ENCODE results near the gene A1CF. TPM values are rescaled to one million over a fixed set of nuclear protein-coding genes. Genes with fewer than 3 reads are reported as not detected.

A1CF gene
- total RNA-seq, 1 donor, result not detected

GRCh38 chr10:50851884-50852671, 33.3 kb downstream of the A1CF start:
- no peak for TF ChIP-seq CTCF (IDR thresholded peaks at IDR 0.05; ENCODE audit: insufficient read depth, low read length)
- no peak for DNase-seq (ENCODE audit: low read depth)
- no peak overlapping the region for H3K4me3 ChIP-seq (ENCODE audit: low read depth, low read length)

DNA sequence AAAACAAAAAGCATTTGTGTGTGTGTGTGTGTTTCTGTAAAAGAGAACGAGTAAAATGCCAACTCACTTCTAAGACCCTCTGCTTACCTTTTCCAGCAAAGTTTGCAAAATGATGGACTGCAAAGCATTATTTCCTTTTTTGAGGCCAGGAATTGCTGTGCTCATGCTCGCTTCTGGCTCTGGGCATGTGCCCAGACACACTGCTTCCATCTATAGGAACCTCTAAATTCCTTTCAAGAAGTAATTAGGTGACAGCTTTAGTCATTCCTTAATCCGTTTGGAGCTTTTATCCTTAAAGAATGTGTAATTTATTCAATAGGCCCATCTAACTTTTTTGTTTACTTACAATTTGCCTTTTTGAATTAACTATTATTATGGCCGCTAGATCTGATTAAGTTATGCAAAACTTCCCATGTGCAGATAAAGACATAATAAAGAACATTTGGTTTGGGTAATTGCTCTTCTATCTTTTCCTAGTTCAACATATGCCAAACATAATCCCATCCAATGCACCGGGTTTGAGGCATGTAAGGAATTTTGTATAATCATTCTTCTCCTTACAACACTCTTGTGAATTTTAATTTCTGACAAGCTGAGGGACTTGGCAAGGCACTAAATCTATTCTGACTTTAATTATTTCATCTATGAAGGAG, 34.7 kb downstream of the A1CF start:
- TF ChIP-seq CTCF (IDR thresholded peaks at IDR 0.05; ENCODE audit: insufficient read depth, low read length), result no peak
- DNase-seq (ENCODE audit: low read depth), result peak; percentile 4
- no peak overlapping the region for H3K4me3 ChIP-seq (ENCODE audit: low read depth, low read length)

DNA sequence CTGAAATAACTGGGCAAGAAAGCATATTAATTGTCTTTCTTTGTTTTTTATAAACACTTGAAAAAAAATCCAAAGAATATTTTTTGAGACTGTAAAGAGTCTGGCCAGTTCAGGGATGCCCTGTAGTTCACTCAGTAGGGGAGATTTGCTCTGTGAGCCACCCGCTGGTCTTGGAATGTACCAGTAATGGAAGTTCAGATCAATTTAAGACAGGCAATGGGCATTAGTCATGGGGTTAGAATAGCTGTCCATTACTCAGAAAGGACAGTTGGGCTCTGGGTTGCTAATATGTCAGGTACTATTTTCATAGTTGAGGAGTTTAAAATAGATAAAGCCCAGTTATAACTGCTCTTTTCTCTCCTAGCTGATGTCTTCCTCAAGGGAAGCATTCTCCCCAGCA, 38.7 kb downstream of the A1CF start:
- DNase-seq (ENCODE audit: low read depth), result no peak
- no peak overlapping the region for H3K4me3 ChIP-seq (ENCODE audit: low read depth, low read length)
- no peak for TF ChIP-seq CTCF (IDR thresholded peaks at IDR 0.05; ENCODE audit: insufficient read depth, low read length)

- no peak for DNase-seq (ENCODE audit: low read depth)
- TF ChIP-seq CTCF (IDR thresholded peaks at IDR 0.05; ENCODE audit: insufficient read depth, low read length), result no peak
- no peak overlapping the region for H3K4me3 ChIP-seq (ENCODE audit: low read depth, low read length)
Observed at GRCh38 chr10:50837095-50837494, 48.3 kb downstream of the A1CF start.

DNA sequence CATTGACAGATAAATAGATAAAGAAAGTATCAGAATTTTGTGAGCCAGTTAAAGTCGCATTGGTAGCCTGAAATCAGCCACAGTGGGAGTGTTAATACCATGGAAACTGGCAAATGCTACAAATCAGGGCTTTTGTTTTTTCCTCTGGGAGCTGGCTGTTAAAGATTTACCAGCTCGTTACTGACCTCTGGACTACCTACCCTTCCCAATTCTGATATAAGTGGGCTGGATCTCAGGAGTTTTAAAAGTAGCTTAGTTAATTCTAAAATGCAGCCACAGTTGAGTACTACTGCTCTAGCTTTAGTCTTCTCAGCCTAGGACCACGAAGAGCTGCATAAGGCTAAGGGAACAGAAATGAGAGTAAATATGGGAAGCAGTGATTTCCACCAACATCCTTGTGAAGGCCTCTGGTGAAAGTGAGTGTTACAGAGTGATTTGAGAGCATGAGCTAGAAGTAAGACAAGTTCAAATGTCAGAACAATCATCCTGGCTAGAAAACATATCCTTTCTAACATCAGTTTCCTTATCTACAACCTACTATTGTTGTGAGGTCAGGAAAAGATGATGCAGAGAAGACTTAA, 53.2 kb downstream of the A1CF start:
- TF ChIP-seq CTCF (IDR thresholded peaks at IDR 0.05; ENCODE audit: insufficient read depth, low read length), result no peak
- H3K4me3 ChIP-seq (ENCODE audit: low read depth, low read length), result no peak overlapping the region
- no peak for DNase-seq (ENCODE audit: low read depth)

DNA sequence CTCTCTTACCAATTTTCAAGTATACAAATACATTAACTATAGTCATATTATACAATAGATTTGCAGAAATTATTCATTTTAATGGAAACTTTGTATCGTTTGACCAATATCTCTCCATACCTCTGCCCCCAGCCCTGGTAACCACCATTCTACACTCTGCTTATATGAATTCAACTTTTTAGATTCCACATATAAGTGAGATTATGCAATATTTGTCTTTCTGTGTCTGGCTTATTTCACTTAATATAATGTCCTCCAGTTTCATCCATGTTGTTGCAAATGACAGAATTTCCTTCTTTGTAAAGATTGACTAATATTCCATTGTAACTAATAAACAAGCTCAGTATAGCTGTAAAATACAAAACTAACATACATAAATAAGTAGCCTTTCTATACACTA, 55.4 kb downstream of the A1CF start:
- DNase-seq (ENCODE audit: low read depth), result no peak
- no peak for TF ChIP-seq CTCF (IDR thresholded peaks at IDR 0.05; ENCODE audit: insufficient read depth, low read length)
- H3K4me3 ChIP-seq (ENCODE audit: low read depth, low read length), result no peak overlapping the region
